ELR (cell line): ENCODE data around the gene GALNT10.

Experiments
- DNase-seq: peaks from one replicate; pipeline ENCODE4 v3.0.0-alpha.2; 2015; ENCODE audit warnings: low read depth

GALNT10 gene

DNA sequence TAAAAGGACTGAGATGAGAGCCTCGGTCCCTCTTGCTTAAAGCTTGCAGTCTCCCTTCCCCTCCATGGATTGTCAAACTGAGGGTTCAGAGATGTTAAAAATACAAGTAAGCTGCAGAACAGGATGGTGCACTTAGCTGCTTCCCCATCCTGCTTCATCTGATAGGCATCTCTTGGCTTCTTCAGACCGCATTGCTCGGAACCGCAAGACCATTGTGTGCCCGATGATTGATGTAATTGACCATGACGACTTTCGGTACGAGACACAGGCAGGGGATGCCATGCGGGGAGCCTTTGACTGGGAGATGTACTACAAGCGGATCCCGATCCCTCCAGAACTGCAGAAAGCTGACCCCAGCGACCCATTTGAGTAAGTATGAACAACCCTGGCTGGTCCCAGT, 189.7 kb downstream of the GALNT10 start:
- no peak for DNase-seq

- DNase-seq, result no peak
Observed at GRCh38 chr5:154384480-154385235, 194.1 kb downstream of the GALNT10 start.

- no peak for DNase-seq
Observed at GRCh38 chr5:154385236-154385512, 194.6 kb downstream of the GALNT10 start.

GRCh38 chr5:154386952-154387629, 196.6 kb downstream of the GALNT10 start:
- no peak for DNase-seq

- no peak for DNase-seq
Observed at GRCh38 chr5:154388842-154389241, 198.3 kb downstream of the GALNT10 start.

DNA sequence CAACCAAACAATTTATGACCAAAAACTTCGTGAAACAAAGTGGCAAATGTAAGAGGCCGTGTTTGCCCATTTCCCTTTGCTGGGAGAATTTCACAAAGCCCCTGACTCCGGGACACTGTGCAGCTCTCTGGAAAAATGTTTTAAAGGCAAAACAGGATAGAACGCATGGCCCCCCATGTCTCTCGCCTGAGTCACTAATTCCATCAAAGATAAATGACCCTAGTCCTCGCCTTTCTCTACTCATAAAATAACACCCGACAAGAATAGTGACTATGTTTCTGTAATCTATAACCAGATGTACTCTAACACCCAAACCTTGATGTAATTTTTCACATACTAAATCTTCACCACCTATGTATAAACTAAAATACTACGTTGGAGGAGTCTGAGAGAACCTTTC, 199.6 kb downstream of the GALNT10 start:
- peak; percentile 50 for DNase-seq

DNA sequence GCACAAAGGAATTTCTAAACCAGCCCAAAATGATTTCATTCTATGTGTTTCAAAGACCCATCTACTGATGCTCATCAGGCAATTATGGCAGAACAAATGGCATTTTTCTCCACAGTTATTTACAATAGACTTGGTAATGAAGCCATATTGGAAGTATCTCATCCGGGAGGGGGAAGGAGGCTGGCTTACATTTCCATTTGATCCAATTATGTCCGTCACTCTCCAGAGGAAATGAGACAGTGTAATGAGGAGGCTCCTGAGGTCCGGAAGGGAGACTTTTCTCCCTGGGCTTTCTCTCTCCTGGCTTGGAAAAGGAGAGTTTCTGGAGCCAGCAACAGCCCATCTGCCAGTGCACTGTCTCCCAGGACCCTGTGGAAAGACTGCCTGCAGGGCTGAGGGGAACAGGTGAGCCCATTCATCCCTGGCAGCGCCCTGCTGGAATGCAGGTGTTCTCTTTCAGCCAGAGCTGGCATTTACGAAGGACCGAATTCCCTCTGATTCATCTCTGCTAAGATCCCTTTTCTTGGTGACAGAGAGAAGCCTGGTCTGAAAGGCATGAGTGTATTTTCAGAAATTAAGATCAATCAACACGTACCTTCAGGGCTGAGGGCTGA, 200.3 kb downstream of the GALNT10 start:
- no peak for DNase-seq

DNA sequence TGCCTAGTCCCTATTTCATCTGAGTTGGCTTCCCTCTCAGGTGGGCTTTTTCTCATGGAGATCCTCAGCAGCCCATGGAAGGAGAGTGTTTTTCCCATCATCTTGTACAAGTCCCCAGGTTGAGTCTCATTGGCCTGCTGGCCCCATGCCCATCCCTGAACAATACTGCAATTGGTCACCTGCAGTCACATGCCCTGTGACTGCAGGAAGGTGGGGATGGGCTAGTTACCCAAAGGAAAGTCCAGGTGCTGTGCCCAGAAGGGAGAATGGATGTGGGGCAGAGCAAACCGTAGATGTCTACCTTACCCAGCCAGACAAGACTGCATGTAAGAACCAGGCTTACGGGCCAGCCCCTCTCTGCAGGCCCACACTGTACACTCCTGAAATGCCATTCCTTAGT, 201.3 kb downstream of the GALNT10 start:
- no peak for DNase-seq

DNA sequence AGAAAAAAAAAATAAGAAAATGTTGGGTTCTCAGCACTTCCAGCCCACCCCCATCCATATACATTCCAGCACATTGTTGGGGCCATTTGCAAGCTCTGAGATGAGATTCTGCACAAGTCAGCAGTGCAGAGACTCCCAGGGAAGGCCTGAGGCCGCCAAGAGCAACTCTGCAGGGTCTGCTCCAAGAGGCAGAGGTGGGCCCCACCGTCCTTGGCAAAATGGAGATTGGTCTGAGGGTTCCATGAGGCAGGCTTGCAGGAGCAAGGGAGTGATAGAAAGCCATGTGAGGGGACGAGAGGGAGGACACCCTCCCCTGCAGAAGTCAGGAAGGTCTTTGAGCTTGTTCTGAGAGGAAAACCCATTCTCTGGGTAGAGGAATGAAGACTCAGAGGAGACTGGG, 203.3 kb downstream of the GALNT10 start:
- no peak for DNase-seq

DNA sequence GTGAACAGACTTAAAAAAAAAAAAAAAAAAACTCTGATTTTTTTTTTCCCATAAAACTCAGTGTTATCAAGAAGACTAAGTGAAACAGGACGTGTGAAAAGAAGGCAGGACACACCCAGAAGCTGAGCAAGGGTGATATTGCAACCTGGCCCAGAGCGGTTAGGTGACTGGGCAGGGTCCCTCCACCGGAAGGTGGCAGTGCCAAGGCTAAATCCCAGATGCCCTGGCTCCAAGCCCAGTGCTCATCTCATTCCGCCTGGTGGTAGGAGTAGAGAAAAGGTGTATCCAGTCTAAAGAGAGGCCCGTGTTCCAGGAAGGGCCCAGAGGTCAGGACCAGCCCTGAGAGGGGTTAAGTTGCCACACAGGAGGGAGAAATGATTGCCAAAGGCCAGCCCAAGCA, 203.8 kb downstream of the GALNT10 start:
- no peak for DNase-seq

DNA sequence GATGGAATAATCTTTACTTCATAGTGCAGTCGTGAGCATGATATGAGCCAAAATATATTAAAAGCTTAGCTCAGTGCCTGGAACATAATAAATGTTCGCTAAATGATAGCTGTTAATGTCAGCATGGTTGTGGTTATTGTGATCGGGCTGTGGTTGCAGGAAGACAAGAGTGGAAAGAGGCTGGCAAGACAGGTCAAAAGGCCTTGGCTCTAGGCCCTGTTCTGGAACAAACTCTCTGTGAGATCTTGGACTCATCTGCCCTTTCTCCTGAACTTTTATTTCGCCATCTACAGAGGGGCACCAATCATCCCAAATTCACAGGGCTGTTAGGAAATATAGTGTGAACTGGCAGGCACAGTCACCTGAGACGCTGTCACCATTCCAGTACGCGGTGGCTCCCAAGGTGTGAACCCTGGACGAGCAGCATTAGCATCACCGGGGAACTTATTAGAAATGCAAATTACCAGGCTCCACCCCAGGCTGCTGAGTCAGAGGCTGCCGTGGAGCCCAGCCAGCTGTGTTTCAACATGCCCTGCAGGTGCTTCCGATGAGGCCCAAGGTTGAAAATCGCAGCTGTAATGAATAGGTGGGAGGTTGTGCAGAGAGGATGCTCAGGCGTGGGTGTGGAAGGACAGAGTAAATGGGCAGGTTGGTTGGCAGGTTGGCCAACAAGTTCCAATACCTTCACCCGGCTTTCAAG, 205.0 kb downstream of the GALNT10 start:
- peak; percentile 23 for DNase-seq

DNA sequence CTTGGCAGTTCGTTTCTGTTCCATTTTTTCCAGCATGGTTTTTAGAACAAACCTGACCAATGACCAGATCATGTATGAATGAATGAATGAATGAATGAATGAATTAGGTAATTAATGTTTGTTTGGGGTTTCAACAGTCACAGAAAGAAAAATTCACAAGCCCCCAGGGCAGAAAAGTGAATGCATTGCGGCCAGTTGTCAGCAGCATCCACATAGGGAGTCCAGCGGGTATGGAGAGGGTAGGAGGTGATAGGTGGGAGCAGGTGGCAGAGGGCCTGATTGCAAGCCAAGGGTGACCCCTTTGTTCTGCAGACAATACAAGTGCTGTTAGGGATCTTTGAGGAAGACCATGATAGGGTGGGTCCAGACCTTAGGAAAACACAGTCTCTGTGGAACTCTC, 205.6 kb downstream of the GALNT10 start:
- DNase-seq, result no peak

DNA sequence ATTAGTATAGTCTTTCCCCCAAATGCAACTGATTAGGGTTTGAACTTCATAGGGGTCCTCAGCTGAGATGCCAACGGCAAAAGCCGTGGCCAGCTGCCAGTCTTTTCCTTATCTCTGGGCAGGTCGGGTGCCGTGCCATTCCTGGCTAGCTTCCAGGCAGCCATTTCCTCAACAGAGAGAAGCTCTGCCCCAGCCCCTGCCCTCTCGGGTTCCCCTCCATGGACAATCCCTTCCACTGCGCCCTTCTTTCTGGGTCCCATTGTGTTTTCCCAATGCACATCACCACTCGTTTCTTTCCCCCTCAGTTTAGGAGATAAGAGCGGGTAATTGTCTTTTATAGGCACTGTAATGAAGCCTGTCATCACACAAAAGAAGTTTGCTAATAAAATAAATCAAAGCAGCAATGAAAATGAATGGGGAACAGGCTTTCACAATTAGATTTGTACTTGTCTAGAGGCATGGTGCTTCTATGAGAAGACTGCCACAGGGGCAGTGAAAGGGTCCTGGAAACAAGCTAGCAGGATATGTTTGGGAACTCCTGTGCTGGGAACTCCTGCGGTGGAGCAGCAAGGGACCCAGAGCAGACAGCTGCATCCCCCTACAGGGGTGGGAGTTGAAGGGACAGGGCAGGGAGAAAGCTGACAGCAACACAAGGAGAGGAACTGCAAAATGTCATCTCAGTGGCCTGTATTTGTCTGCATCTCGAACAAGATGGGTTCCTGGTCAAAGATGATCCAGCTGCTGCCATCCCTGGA, 207.3 kb downstream of the GALNT10 start:
- no peak for DNase-seq

GRCh38 chr5:154400678-154401077, 210.1 kb downstream of the GALNT10 start:
- no peak for DNase-seq

GRCh38 chr5:154401355-154401754, 210.8 kb downstream of the GALNT10 start:
- no peak for DNase-seq

DNA sequence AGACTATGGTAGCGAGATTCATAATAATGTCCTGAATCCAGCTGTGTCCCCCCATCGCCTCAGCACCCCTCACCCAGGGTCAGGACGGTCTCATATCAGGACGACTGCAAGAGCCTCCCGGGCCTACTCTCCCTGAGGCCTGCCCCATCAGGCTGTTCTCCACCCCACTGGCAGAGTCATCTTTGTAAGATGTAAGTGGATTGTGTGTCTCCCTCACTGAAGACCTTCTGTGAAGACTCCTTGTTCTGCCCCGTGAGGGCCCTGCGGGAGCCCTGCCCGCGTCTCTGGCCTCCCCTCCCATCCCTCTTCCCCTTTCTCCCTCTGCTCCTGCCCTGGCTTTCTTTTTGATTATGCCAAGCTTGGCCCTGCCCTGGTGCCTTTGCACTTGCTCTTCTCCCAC, 211.4 kb downstream of the GALNT10 start:
- DNase-seq, result no peak

GRCh38 chr5:154402611-154403010, 212.1 kb downstream of the GALNT10 start:
- peak; percentile 14 for DNase-seq

DNA sequence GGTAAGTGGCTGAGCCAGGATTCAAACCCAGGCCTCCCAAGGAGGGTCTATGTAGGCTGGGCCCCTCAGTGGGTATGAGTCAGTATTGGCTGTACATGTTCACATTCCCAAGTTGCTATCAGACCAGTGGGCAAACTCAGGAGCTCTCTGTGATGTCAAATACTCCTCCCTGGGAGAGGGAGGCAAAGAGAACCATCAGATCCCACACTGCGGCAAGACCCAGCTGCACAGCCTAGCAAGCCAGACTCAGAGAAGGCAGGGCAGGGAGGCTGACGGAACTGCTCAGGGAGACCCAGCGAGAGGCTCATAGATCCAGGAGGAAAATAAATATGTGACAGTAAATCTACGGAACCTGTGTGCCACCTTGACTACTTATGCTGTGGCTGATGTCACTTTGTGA, 212.7 kb downstream of the GALNT10 start:
- peak; percentile 39 for DNase-seq

- DNase-seq, result no peak
Observed at GRCh38 chr5:154403776-154404387, 213.3 kb downstream of the GALNT10 start.

- peak; percentile 88 for DNase-seq
Observed at GRCh38 chr5:154405078-154405792, 214.7 kb downstream of the GALNT10 start.

DNA sequence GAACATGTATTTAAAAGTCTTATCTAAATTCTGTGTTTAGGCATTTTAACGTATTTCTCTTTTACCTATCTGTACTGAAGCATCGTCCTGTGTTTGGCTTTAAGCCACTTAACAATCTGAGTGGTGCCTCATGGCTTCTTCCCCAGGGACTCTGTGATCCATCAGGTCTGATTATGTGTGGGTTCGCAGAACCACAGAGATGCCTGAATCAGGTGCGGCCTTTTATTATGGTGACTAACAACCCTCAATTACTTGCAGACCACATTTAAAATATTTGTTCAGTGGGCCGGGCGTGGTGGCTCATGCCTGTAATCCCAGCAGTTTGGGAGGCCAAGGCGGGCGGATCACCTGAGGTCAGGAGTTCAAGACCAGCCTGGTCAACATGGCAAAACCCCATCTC, 215.7 kb downstream of the GALNT10 start:
- peak; percentile 24 for DNase-seq
